Activated T-cell treated with anti-CD3 and anti-CD28 coated beads for 48 hours (primary cell): ENCODE results near the gene SEC11A.
"Not testable (repeated sequence)": the region's sequence is repeated elsewhere in the genome, so short reads cannot be mapped to it uniquely, and the experiment has no call there.

Experiments used
- DNase-seq: peaks from one replicate; pipeline ENCODE4 v3.0.0-alpha.2; 2020; ENCODE audit warnings: low read depth

SEC11A gene

GRCh38 chr15:84716036-84716732, at the start of gene SEC11A:
Gene SEC11A (minus strand): TSS chr15:84716139. CDS start chr15:84716075, 64 bp downstream.
- DNase-seq, result peak; percentile 93

- no peak for DNase-seq
These were observed 49.7 kb upstream of the SEC11A start for GRCh38 chr15:84765675-84766074.

GRCh38 chr15:84764989-84765388, 49.0 kb upstream of the SEC11A start:
- DNase-seq, result no peak

- no peak for DNase-seq
These were observed 48.6 kb upstream of the SEC11A start for GRCh38 chr15:84764585-84764984.

GRCh38 chr15:84762840-84763572, 47.1 kb upstream of the SEC11A start:
- DNase-seq, result no peak

GRCh38 chr15:84761607-84762131, 45.7 kb upstream of the SEC11A start:
- DNase-seq, result no peak

- DNase-seq, result no peak
These were observed 44.3 kb upstream of the SEC11A start for GRCh38 chr15:84760219-84760618.

- no peak for DNase-seq
These were observed 43.1 kb upstream of the SEC11A start for GRCh38 chr15:84759018-84759417.

GRCh38 chr15:84755736-84756527, 40.0 kb upstream of the SEC11A start:
- no peak for DNase-seq

GRCh38 chr15:84754889-84755288, 39.0 kb upstream of the SEC11A start:
- not testable (repeated sequence) for DNase-seq

GRCh38 chr15:84752700-84753099, 36.8 kb upstream of the SEC11A start:
- no peak for DNase-seq

- DNase-seq, result no peak
These were observed 36.3 kb upstream of the SEC11A start for GRCh38 chr15:84752195-84752594.

- not testable (repeated sequence) for DNase-seq
These were observed 35.8 kb upstream of the SEC11A start for GRCh38 chr15:84751721-84752120.

- no peak for DNase-seq
These were observed 34.7 kb upstream of the SEC11A start for GRCh38 chr15:84750583-84751092.

GRCh38 chr15:84749111-84749991, 33.4 kb upstream of the SEC11A start:
- DNase-seq, result peak; percentile 33

- DNase-seq, result peak; percentile 77
These were observed 32.6 kb upstream of the SEC11A start, which contains the start of gene ZNF592 for GRCh38 chr15:84748274-84749110. Gene ZNF592 (plus strand): TSS chr15:84748592. CDS start chr15:84782676, 34,084 bp downstream.

- peak; percentile 59 for DNase-seq
These were observed 31.7 kb upstream of the SEC11A start for GRCh38 chr15:84747416-84748273.

- DNase-seq, result no peak
These were observed 25.2 kb upstream of the SEC11A start for GRCh38 chr15:84741121-84741520.

GRCh38 chr15:84740691-84741090, 24.8 kb upstream of the SEC11A start:
- DNase-seq, result no peak
